Panc1 (cell line): Measurements from ENCODE around the gene ZNF691.

Experiments used
- CTCF ChIP-seq: fragments of 450-650 bp; IDR thresholded peaks from 2 replicates; pipeline ENCODE4 v1.5.1; 2017; ENCODE audit warnings: mild to moderate bottlenecking
- POLR2AphosphoS5 ChIP-seq: IDR thresholded peaks from 2 replicates; pipeline ENCODE4 v1.6.1; 2012; ENCODE audit warnings: mild to moderate bottlenecking, low read depth, low read length, moderate library complexity
- REST ChIP-seq, 2 experiments: IDR thresholded peaks; 2 replicates each; pipeline ENCODE4 v1.6.1; 2011 to 2012; ENCODE audit warnings: low read depth in 2 of 2, control low read depth in 1 of 2, low read length in 1 of 2, mild to moderate bottlenecking in 1 of 2, moderate library complexity in 1 of 2; ENCODE audit not compliant: insufficient read depth in 1 of 2
- SIN3A ChIP-seq: IDR thresholded peaks from 2 replicates; pipeline ENCODE4 v1.6.1; 2012; ENCODE audit warnings: low read depth, mild to moderate bottlenecking, low read length, moderate library complexity, borderline replicate concordance; ENCODE audit not compliant: insufficient read depth
- TCF7L2 ChIP-seq: IDR thresholded peaks from 2 replicates; pipeline ENCODE4 v1.6.1; 2011; ENCODE audit warnings: mild to moderate bottlenecking, low read depth, low read length, inconsistent platforms

DNA sequence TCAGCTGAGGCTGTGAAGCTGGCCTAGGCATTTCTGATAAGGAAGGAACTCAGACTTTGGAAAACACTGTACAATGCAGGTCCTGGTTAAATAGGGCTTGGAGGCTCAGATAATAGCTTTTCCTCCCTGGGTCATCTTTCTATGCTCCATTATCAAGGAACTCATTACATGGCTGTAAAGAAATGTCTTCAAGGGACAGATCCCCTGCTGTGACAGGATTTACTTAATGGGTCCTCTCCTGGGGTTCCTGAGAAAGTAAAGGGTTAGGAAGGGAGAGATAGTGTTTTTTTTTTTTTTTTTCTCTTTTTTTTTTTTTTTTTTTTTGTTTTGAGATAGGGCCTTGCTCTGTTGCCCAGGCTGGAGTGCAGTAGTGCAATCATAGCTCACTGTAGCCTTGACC is 15.1 kb upstream of the ZNF691 start:
- TF ChIP-seq CTCF = no peak
- TF ChIP-seq REST (IDR thresholded peaks at IDR 0.05; ENCODE audit: insufficient read depth in 1 of 2, low read depth in 2 of 2, low read length in 1 of 2) = no peak
- TF ChIP-seq POLR2AphosphoS5 = no peak
- TF ChIP-seq SIN3A = no peak
- no peak for TF ChIP-seq TCF7L2
